ENCODE data around the gene RASGRF1. TPM values are rescaled to one million over a fixed set of nuclear protein-coding genes. Genes with fewer than 3 reads are reported as not detected.
A peak's percentile ranks its signal among the peaks of the same experiment; 100 is the strongest.

The RASGRF1 gene
- total RNA-seq, 1 donor from 2014 or later = 0.41 TPM

GRCh38 chr15:79099692-79100091, 9.1 kb upstream of the RASGRF1 start:
- peak; percentile 20 for DNase-seq (ENCODE audit: extremely low spot score, unreplicated experiment)
- Mint-ChIP-seq H3K36me3 (no peaks in the 10 kb centered on the region), H3K9me3 (no peaks in the 10 kb centered on the region), H3K4me1 (ENCODE audit: unreplicated experiment) (no peaks in the 10 kb centered on the region), H3K27me3 (peaks cover 92% of the 10 kb centered on the region), H3K27ac (no peak overlapping the region), H3K4me3 (no peak overlapping the region)
- TF ChIP-seq CTCF (conservative IDR thresholded peaks at IDR 0.05) = no peak

GRCh38 chr15:79094611-79095021, 4.0 kb upstream of the RASGRF1 start:
- DNase-seq (ENCODE audit: extremely low spot score, unreplicated experiment) = peak; percentile 45
- no peak overlapping the region for H3K4me3 Mint-ChIP-seq
- no peak for TF ChIP-seq CTCF (conservative IDR thresholded peaks at IDR 0.05)
- H3K9me3 Mint-ChIP-seq = no peaks in the 10 kb centered on the region
- H3K27me3 Mint-ChIP-seq = peaks cover 86% of the 10 kb centered on the region
- H3K4me1 Mint-ChIP-seq (ENCODE audit: unreplicated experiment) = no peaks in the 10 kb centered on the region
- no peak overlapping the region for H3K27ac Mint-ChIP-seq
- no peaks in the 10 kb centered on the region for H3K36me3 Mint-ChIP-seq

DNA sequence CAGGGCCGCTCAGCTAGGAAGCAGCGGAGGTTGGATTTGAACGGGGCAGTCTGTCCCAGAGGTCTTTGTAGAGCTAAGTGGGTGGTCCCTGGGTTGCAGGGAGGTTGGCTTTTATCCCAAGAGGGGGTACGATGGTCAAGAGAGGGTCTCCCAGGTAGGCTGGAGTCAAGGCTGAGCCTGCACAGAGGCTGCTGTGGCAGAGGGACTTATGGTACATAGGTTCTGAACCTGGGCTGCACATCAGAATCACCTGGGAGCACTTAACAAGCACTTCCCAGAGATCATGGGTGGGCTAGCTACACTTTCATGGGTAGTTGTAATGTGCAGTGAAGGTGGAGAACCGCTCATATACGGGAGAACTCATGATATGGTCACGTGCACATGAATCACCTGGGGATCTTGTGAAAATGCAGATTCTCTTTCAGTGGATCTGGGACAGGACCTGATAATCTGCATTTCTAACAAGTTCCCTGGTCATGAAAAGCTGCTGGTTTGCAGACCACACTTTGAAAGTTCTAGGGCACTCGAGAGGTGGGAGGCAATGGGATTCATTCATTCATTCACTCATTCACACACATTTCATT, 2.9 kb upstream of the RASGRF1 start:
- H3K36me3 Mint-ChIP-seq = no peaks in the 10 kb centered on the region
- no peaks in the 10 kb centered on the region for H3K9me3 Mint-ChIP-seq
- no peak overlapping the region for H3K27ac Mint-ChIP-seq
- peak overlapping the region; percentile 12 for H3K4me3 Mint-ChIP-seq
- H3K4me1 Mint-ChIP-seq (ENCODE audit: unreplicated experiment) = no peaks in the 10 kb centered on the region
- DNase-seq (ENCODE audit: extremely low spot score, unreplicated experiment) = peak; percentile 40
- peaks cover 87% of the 10 kb centered on the region for H3K27me3 Mint-ChIP-seq
- no peak for TF ChIP-seq CTCF (conservative IDR thresholded peaks at IDR 0.05)

DNA sequence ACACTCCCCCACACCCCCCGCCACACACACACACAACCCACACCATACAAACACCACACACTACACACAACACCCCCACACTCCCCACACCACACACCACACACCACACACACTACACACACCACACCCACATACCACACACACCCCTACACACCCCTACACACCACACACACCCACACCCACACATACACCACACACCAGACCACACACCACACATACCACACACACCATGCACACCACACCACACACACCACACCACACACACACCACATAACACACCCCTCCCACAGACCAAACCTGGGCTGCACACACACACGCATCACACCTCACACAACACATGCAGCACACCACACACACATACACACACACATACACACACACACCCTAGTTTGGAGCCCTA, 1.8 kb upstream of the RASGRF1 start:
- Mint-ChIP-seq H3K4me3 (peak overlapping the region; percentile 62), H3K27me3 (peaks cover 90% of the 10 kb centered on the region), H3K9me3 (no peaks in the 10 kb centered on the region), H3K4me1 (ENCODE audit: unreplicated experiment) (no peaks in the 10 kb centered on the region), H3K27ac (no peak overlapping the region), H3K36me3 (no peaks in the 10 kb centered on the region)
- DNase-seq (ENCODE audit: extremely low spot score, unreplicated experiment) = peak; percentile 40
- no peak for TF ChIP-seq CTCF (conservative IDR thresholded peaks at IDR 0.05)

- Mint-ChIP-seq H3K4me1 (ENCODE audit: unreplicated experiment) (no peaks in the 10 kb centered on the region), H3K27me3 (peaks cover 90% of the 10 kb centered on the region), H3K36me3 (no peaks in the 10 kb centered on the region), H3K9me3 (no peaks in the 10 kb centered on the region), H3K27ac (peak overlapping the region; percentile 53), H3K4me3 (peak overlapping the region; percentile 87)
- no peak for TF ChIP-seq CTCF (conservative IDR thresholded peaks at IDR 0.05)
- peak; percentile 69 for DNase-seq (ENCODE audit: extremely low spot score, unreplicated experiment)
These were observed 756 bp upstream of the RASGRF1 start for GRCh38 chr15:79091204-79091867.
